ENCODE measurements around the gene SMC3.

- TF ChIP-seq ZFP3 (CRISPR knock-in tag; IDR thresholded peaks at IDR 0.05), result no peak
- TF ChIP-seq PATZ1 (CRISPR knock-in tag; IDR thresholded peaks at IDR 0.05; ENCODE audit: borderline replicate concordance), result no peak
- TF ChIP-seq ZFP30 (CRISPR knock-in tag; IDR thresholded peaks at IDR 0.05), result no peak
- TF ChIP-seq ZNF70 (CRISPR knock-in tag; IDR thresholded peaks at IDR 0.05), result no peak
- no peak for TF ChIP-seq CREB5 (CRISPR knock-in tag; IDR thresholded peaks at IDR 0.05; ENCODE audit: low read depth)
- no peak for TF ChIP-seq ZNF565 (CRISPR knock-in tag; conservative IDR thresholded peaks at IDR 0.05; ENCODE audit: low read depth)
- TF ChIP-seq SNAI2 (CRISPR knock-in tag; IDR thresholded peaks at IDR 0.05), result no peak
- TF ChIP-seq CSRNP3 (CRISPR knock-in tag; IDR thresholded peaks at IDR 0.05), result no peak
- TF ChIP-seq RARB (CRISPR knock-in tag; IDR thresholded peaks at IDR 0.05), result no peak
- TF ChIP-seq BACH2 (CRISPR knock-in tag; IDR thresholded peaks at IDR 0.05; ENCODE audit: borderline replicate concordance), result no peak
- no peak for TF ChIP-seq CSDC2 (CRISPR knock-in tag; IDR thresholded peaks at IDR 0.05)
- no peak for TF ChIP-seq ARNTL (CRISPR knock-in tag; IDR thresholded peaks at IDR 0.05; ENCODE audit: borderline replicate concordance, low read depth)
- no peak for TF ChIP-seq TSHZ2 (CRISPR knock-in tag; IDR thresholded peaks at IDR 0.05)
- no peak for TF ChIP-seq TOX (CRISPR knock-in tag; IDR thresholded peaks at IDR 0.05; ENCODE audit: borderline replicate concordance)
Observed at GRCh38 chr10:110609605-110610004, 42.1 kb downstream of the SMC3 start.
